CD4-positive, alpha-beta memory T cell (primary cell): ENCODE results near the gene AQP3. TPM values are rescaled to one million over a fixed set of nuclear protein-coding genes. Genes with fewer than 3 reads are reported as not detected.
A peak's percentile ranks its signal among the peaks of the same experiment; 100 is the strongest.
"Not testable (repeated sequence)": the region's sequence is repeated elsewhere in the genome, so short reads cannot be mapped to it uniquely, and the experiment has no call there.

Experiments used
- CTCF ChIA-PET: fragments of 350-600 bp; sonication (Branson Sonifier 250); formaldehyde crosslinking; loops from one replicate; lab custom pipeline; 2021; ENCODE audit warnings: inconsistent platforms; ENCODE audit not compliant: partially characterized antibody; lab: Charles Lee
- POLR2A ChIA-PET: fragments of 350-600 bp; sonication (Branson Sonifier 250); formaldehyde crosslinking; loops from one replicate; lab custom pipeline; 2021; ENCODE audit not compliant: partially characterized antibody; lab: Charles Lee
- DNase-seq, 5 donors: peaks; one replicate each; pipeline versions ENCODE4 v3.0.0 to v3.0.0-alpha.2; 2020 to 2022; ENCODE audit warnings: mixed read lengths in 1 of 5
- H3K27ac ChIP-seq: one replicate; pipeline ENCODE4 v1.7.0; 2013; ENCODE audit warnings: low read depth, low read length
- H3K27me3 ChIP-seq: 2 replicates; pipeline ENCODE4 v1.7.0; 2013; ENCODE audit warnings: mild to moderate bottlenecking, low read length, moderate library complexity; ENCODE audit not compliant: insufficient read depth
- H3K36me3 ChIP-seq: 2 replicates; pipeline ENCODE4 v1.7.0; 2013; ENCODE audit warnings: mild to moderate bottlenecking, low read length, moderate library complexity; ENCODE audit not compliant: insufficient read depth
- H3K4me1 ChIP-seq: 2 replicates; pipeline ENCODE4 v1.7.0; 2013; ENCODE audit warnings: mild to moderate bottlenecking, low read length, moderate library complexity; ENCODE audit not compliant: insufficient read depth
- H3K4me3 ChIP-seq, 2 donors: one replicate each; pipeline ENCODE4 v1.7.0; 2013; ENCODE audit warnings: low read length in 2 of 2, mild to moderate bottlenecking in 1 of 2
- H3K9me3 ChIP-seq, 2 donors: one replicate each; pipeline ENCODE4 v1.7.0; 2013; ENCODE audit warnings: low read length in 2 of 2, control low read depth in 1 of 2; ENCODE audit not compliant: control insufficient read depth in 1 of 2
- H3K27ac Mint-ChIP-seq, 7 donors: one replicate each; pipeline ENCODE4 v1.8.0; 2020 to 2021; ENCODE audit warnings: mixed read lengths in 7 of 7, mild to moderate bottlenecking in 6 of 7, inconsistent platforms in 3 of 7, moderate library complexity in 3 of 7
- H3K27me3 Mint-ChIP-seq, 2 donors: one replicate each; pipeline ENCODE4 v1.8.0; 2020 to 2021; ENCODE audit warnings: mixed read lengths in 2 of 2
- H3K36me3 Mint-ChIP-seq, 2 donors: one replicate each; pipeline ENCODE4 v1.8.0; 2020 to 2021; ENCODE audit warnings: mixed read lengths in 2 of 2, inconsistent platforms in 1 of 2, mild to moderate bottlenecking in 1 of 2
- H3K4me1 Mint-ChIP-seq, 4 donors: one replicate each; pipeline ENCODE4 v1.8.0; 2020 to 2021; ENCODE audit warnings: mixed read lengths in 4 of 4, mild to moderate bottlenecking in 1 of 4
- H3K4me3 Mint-ChIP-seq, 8 donors: one replicate each; pipeline ENCODE4 v1.8.0; 2020 to 2021; ENCODE audit warnings: mixed read lengths in 8 of 8, mild to moderate bottlenecking in 7 of 8, moderate library complexity in 6 of 8, inconsistent platforms in 3 of 8
- H3K9me3 Mint-ChIP-seq, 8 donors: one replicate each; pipeline ENCODE4 v1.8.0; 2020 to 2021; ENCODE audit warnings: mixed read lengths in 8 of 8, mild to moderate bottlenecking in 5 of 8, inconsistent platforms in 3 of 8, moderate library complexity in 1 of 8
- intact Hi-C: fragments of 100-400 bp; cut with micrococcal nuclease; formaldehyde crosslinking; loops from one replicate; pipeline ENCODE4 v1.15.1; 2023
- microRNA-seq: library from miRNA; unstranded; fragments of <30 nt; microRNA quantifications from one replicate; pipeline ENCODE4 v1.2.0, GENCODE V29; 2021; ENCODE audit warnings: borderline replicate concordance, borderline number of aligned reads, borderline microRNAs expressed, mixed read lengths
- polyA plus RNA-seq, 2 donors: library from polyadenylated mRNA; unstranded; fragments of 300-500 nt; fragmentation: Illumina TruSeq; gene quantifications; one replicate each; pipeline ENCODE4 v1.2.3, GENCODE V29; 2021
- total RNA-seq, 2 experiments: library from RNA; stranded (reverse); gene quantifications; one replicate each; pipeline ENCODE4 v1.2.3, GENCODE V29; 2021

The AQP3 gene
- total and polyA plus RNA-seq, 4 experiments from 2014 or later: 172 to 562 (median 328) TPM

- H3K4me3 Mint-ChIP-seq, H3K4me1 ChIP-seq, H3K9me3 ChIP-seq, intact Hi-C loops, H3K27ac ChIP-seq, H3K4me3 ChIP-seq, CTCF ChIA-PET, H3K27me3 Mint-ChIP-seq, H3K4me1 Mint-ChIP-seq, H3K27me3 ChIP-seq, DNase-seq, H3K9me3 Mint-ChIP-seq, H3K36me3 ChIP-seq, POLR2A ChIA-PET, H3K36me3 Mint-ChIP-seq: not testable (repeated sequence)
- H3K27ac Mint-ChIP-seq: peak overlapping the region in 1 of 7 donors; percentile 44
Observed at GRCh38 chr9:33393986-33394385, 53.4 kb downstream of the AQP3 start.

- Mint-ChIP-seq H3K4me1 (no peaks in the 10 kb centered on the region), H3K27ac (peak overlapping the region in 1 of 7 donors; percentile 44), H3K9me3 (no peaks in the 10 kb centered on the region), H3K27me3 (peaks cover 0 to 6% of the 10 kb centered on the region in 2 donors), H3K4me3 (no peak overlapping the region), H3K36me3 (no peaks in the 10 kb centered on the region)
- intact Hi-C loops: no loop called here
- Histone ChIP-seq H3K27ac (no peak overlapping the region), H3K9me3 (no peaks in the 10 kb centered on the region), H3K27me3 (no peaks in the 10 kb centered on the region), H3K4me1 (no peaks in the 10 kb centered on the region), H3K36me3 (no peaks in the 10 kb centered on the region), H3K4me3 (no peak overlapping the region)
- no peak for DNase-seq
- ChIA-PET POLR2A (no interaction called here), CTCF (no interaction called here)
Observed at GRCh38 chr9:33393581-33393980, 53.8 kb downstream of the AQP3 start.

- H3K27ac Mint-ChIP-seq, H3K9me3 Mint-ChIP-seq, H3K27me3 Mint-ChIP-seq, H3K4me1 ChIP-seq, H3K36me3 ChIP-seq, DNase-seq, intact Hi-C loops, POLR2A ChIA-PET, H3K36me3 Mint-ChIP-seq, H3K9me3 ChIP-seq, H3K27ac ChIP-seq, H3K27me3 ChIP-seq, H3K4me3 Mint-ChIP-seq, H3K4me1 Mint-ChIP-seq, H3K4me3 ChIP-seq: not testable (repeated sequence)
- CTCF ChIA-PET: interaction anchor here (1.6 to 1.9 kb wide), 2 partner anchors 16 to 18 kb away, joined by 3 to 5 read pairs; no protein-coding TSS in a partner anchor
Observed at GRCh38 chr9:33392591-33393021, 54.8 kb downstream of the AQP3 start.

Small RNA genes within 50 kb of the gene (microRNA-seq; reads per million reads assigned to microRNA genes)
- gene MIR6851: 0.72 reads per million

Other genes starting within 250 kb of the AQP3 start
- not detected for gene SPINK4, start 207.4 kb downstream of the AQP3 start, total RNA-seq
- gene SPINK4, start 207.4 kb downstream of the AQP3 start, polyA plus RNA-seq: not detected
- 10 to 100 TPM; 53.5 to 56.3 TPM for gene BAG1, start 182.9 kb downstream of the AQP3 start, total RNA-seq
- 10 to 100 TPM; 70.9 to 84.9 TPM for gene BAG1, start 182.9 kb downstream of the AQP3 start, polyA plus RNA-seq
- gene CHMP5, start 182.5 kb downstream of the AQP3 start, total RNA-seq: 10 to 100 TPM; 32.3 to 35.0 TPM
- gene CHMP5, start 182.5 kb downstream of the AQP3 start, polyA plus RNA-seq: 10 to 100 TPM; 44.3 to 59.9 TPM
- 10 to 100 TPM; 63.7 to 64.7 TPM for gene NFX1, start 157.1 kb downstream of the AQP3 start, total RNA-seq
- 10 to 100 TPM; 21.2 to 45.0 TPM for gene NFX1, start 157.1 kb downstream of the AQP3 start, polyA plus RNA-seq
- under 1 TPM in 1 of 2 experiments, not detected in 1; 0.81 TPM for gene AQP7, start 45.0 kb downstream of the AQP3 start, total RNA-seq
- gene AQP7, start 45.0 kb downstream of the AQP3 start, polyA plus RNA-seq: under 1 TPM in 1 of 2 donors, not detected in 1; 0.30 TPM
- gene NOL6, start 26.3 kb upstream of the AQP3 start, total RNA-seq: 10 to 100 TPM; 39.1 to 41.1 TPM
- 10 to 100 TPM; 11.7 to 28.1 TPM for gene NOL6, start 26.3 kb upstream of the AQP3 start, polyA plus RNA-seq
- 1 to 10 TPM; 1.2 to 1.9 TPM for gene ANKRD18B, start 76.7 kb upstream of the AQP3 start, total RNA-seq
- gene ANKRD18B, start 76.7 kb upstream of the AQP3 start, polyA plus RNA-seq: not detected